AG04449 (cell line): ENCODE measurements around the gene MINDY4.
A peak's percentile ranks its signal among the peaks of the same experiment; 100 is the strongest.

Experiments used
- CTCF ChIA-PET: fragments of 350-600 bp; formaldehyde crosslinking; extraction: SDS; loops from one replicate; lab custom pipeline; 2021; ENCODE audit warnings: antibody characterized with exemption; lab: Yijun Ruan, JAX
- POLR2A ChIA-PET: fragments of 400-600, 350-600 bp; formaldehyde crosslinking; extraction: SDS; loops from one replicate; lab custom pipeline; 2020; ENCODE audit warnings: antibody characterized with exemption, inconsistent platforms; lab: Yijun Ruan, JAX
- DNase-seq: peaks from one replicate; pipeline ENCODE4 v3.0.0-alpha.2; 2010; ENCODE audit warnings: low read depth, low spot score
- H3K4me3 ChIP-seq: 2 replicates; pipeline ENCODE4 v1.5.1; 2011; ENCODE audit warnings: low read depth, mild to moderate bottlenecking, control low read depth, low read length
- CTCF ChIP-seq: IDR thresholded peaks from one replicate; pipeline ENCODE4 v1.5.1; 2011; ENCODE audit warnings: mild to moderate bottlenecking, moderate library complexity, low read length, control low read depth, inconsistent platforms; ENCODE audit not compliant: insufficient read depth; ENCODE audit errors: missing control alignments

MINDY4 gene

DNA sequence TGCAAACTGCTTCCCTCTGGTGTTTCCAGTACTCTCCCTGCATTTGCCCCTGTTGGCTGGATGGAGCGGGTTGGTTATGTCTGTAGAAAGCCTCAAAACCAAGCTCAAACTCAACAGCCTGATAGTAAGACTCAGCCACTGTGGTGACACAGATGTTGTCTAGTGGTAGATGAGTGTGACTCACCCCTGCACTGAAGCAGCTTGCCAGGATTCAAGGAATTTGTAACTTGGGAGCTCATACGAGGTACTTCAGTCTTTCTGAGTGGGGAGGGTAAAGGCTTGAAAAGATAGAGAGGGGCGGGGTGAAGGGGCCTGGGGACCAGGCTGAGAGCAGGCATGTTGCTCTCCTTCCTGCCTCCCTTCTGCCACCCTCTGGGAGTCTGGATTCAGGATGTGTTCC, 117.5 kb downstream of the MINDY4 start:
- H3K4me3 ChIP-seq: no peak overlapping the region
- CTCF ChIA-PET: interaction anchor here (0.8 to 2.4 kb wide), 5 partner anchors 16 to 87 kb away, joined by 3 to 9 read pairs (median 3); no protein-coding TSS in a partner anchor
- peak; percentile 59 for DNase-seq
- TF ChIP-seq CTCF: no peak
- POLR2A ChIA-PET: interaction anchor here (0.8 kb wide), 1 partner anchor 43 kb away, joined by 3 read pairs; no protein-coding TSS in a partner anchor

DNA sequence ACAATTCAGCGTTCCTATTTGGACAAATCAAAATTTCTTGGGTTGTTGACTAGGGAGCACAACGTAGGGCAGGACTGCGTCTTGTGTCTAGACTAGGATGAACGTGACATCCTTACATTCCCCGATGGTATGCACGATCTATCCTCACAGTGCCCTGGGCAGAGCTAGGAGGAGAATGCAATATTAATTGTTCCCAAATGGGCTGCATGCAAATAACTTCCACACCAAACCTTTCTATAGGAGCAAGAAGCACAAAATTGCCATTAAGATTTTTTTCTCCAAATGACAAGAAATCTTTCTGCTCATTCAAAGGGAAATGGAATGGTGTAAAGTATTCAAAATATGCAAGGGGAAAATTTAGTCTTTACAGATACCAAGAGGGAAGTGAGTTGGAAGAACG, 119.0 kb downstream of the MINDY4 start:
- no peak for DNase-seq
- TF ChIP-seq CTCF: no peak
- H3K4me3 ChIP-seq: no peak overlapping the region
- POLR2A ChIA-PET: no interaction called here
- CTCF ChIA-PET: no interaction called here

DNA sequence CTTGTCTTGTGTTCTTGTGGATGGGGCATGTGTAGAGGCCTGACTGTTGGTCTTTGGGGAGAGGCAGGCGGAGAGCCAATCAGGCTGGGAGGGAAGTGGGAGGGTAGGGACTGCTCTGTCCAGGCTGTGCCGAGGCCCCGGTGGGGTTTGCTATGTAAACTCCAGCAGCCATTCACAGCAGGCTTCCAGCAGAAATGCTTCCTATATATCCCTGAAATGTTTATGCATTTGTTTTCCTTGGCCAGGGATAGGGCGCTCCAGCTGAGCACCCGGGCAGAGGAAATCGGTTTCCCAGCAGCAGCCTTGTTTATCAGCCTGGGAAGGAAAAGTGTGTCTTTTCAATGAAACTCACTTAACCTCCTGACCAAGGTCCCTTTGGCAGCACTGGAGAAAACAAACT, 122.1 kb downstream of the MINDY4 start:
- CTCF ChIA-PET: no interaction called here
- POLR2A ChIA-PET: no interaction called here
- no peak overlapping the region for H3K4me3 ChIP-seq
- no peak for TF ChIP-seq CTCF
- DNase-seq: no peak

DNA sequence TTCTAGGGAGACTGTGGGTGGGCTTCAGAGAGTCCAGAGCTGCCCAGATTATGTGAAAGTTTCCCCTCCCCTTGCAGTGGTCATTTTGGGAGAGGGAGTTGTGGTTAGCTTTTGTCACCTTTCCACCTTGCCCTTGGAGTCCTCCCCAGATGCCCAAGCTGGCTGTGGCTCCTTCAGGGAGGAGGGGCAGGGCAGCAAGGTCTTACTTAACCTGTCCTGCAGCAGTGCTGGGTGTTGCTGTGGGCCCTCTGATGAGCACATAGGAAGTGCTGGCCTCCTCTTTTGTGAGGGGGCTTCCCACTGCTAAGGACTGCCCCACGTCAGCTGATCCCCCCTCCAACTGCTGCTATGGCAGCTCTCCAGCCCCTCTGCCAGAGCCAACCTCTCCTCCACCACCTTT, 122.8 kb downstream of the MINDY4 start:
- ChIA-PET POLR2A (no interaction called here), CTCF (no interaction called here)
- DNase-seq: no peak
- no peak overlapping the region for H3K4me3 ChIP-seq
- no peak for TF ChIP-seq CTCF

DNA sequence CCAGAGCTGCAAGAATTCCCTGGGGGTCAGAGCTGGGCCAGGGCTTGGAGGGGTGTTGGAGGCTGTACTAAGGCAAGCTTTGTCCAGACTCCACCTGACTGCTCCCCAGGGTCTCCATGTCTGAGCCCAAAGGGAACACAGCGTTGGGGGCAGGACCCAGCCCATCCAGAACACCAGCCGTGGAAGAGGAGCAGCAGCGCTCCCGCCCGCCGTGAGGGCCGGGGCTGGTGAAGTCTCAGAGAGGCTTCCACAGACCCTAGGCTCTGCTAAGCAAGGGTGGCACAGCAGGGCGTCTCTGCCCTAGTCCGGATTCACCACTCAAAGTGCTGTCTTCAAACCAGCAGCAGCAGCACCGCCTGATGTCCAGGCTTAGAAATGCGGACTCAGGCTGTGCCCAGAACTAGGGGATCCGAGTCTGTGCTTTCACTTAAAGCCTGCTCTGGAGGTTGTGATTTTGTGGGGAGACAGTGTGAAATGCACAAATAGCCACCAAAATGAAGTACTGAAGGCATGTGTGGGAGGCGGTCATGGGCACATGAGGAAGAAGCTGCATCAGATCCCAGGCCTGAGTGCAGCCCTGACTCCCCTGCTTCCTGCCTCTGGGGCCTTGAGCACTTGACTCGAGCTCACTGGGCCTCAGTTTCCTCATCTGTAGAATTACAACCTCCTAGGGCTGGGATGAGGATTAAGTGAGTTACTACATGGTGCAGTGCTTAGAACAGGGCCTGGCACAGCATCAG, 123.8 kb downstream of the MINDY4 start:
- no peak overlapping the region for H3K4me3 ChIP-seq
- ChIA-PET CTCF (interaction anchor here (1.8 kb wide), 1 partner anchor 43 kb away, joined by 8 read pairs; no protein-coding TSS in a partner anchor), POLR2A (no interaction called here)
- TF ChIP-seq CTCF: peak; percentile 25
- no peak for DNase-seq

GRCh38 chr7:30896036-30896435, 124.8 kb downstream of the MINDY4 start:
- TF ChIP-seq CTCF: no peak
- ChIA-PET POLR2A (no interaction called here), CTCF (interaction anchor here (1.8 kb wide), 1 partner anchor 42 kb away, joined by 8 read pairs; no protein-coding TSS in a partner anchor)
- DNase-seq: no peak
- H3K4me3 ChIP-seq: no peak overlapping the region
